Activated CD4-positive, alpha-beta T cell treated with anti-CD3 and anti-CD28 coated beads, Interleukin-2, amount 50 U/mL, for 4 hours (primary cell): ENCODE measurements around the gene PTPN9.
"Not testable (repeated sequence)": the region's sequence is repeated elsewhere in the genome, so short reads cannot be mapped to it uniquely, and the experiment has no call there.

Source experiments
- DNase-seq, 2 experiments: peaks; one replicate each; pipeline ENCODE4 v3.0.0-alpha.2; 2020

Gene PTPN9

GRCh38 chr15:75578948-75579920 is at the start of gene PTPN9:
PTPN9 (minus strand) TSS chr15:75579315; CDS start chr15:75578776, 539 bp downstream.
- DNase-seq, result peak; percentile 61 to 62

- DNase-seq, result peak; percentile 93
Measured at GRCh38 chr15:75625542-75626347, 46.6 kb upstream of the PTPN9 start, which contains the start of gene SNUPN. SNUPN (minus strand) TSS chr15:75625725; CDS start chr15:75621051, 4,674 bp downstream.

GRCh38 chr15:75622505-75622904 is 43.4 kb upstream of the PTPN9 start:
- DNase-seq, result no peak

GRCh38 chr15:75620841-75621391 is 41.8 kb upstream of the PTPN9 start:
- DNase-seq, result no peak

GRCh38 chr15:75620058-75620820 is 41.1 kb upstream of the PTPN9 start:
- no peak for DNase-seq

GRCh38 chr15:75616766-75617165 is 37.7 kb upstream of the PTPN9 start:
- no peak for DNase-seq

- no peak for DNase-seq
Measured at GRCh38 chr15:75606711-75607699, 27.9 kb upstream of the PTPN9 start.

GRCh38 chr15:75606026-75606425 is 26.9 kb upstream of the PTPN9 start:
- DNase-seq, result no peak

GRCh38 chr15:75599401-75599800 is 20.3 kb upstream of the PTPN9 start:
- no peak for DNase-seq

- DNase-seq, result no peak
Measured at GRCh38 chr15:75598361-75598760, 19.2 kb upstream of the PTPN9 start.

GRCh38 chr15:75597667-75598341 is 18.7 kb upstream of the PTPN9 start:
- DNase-seq, result peak; percentile 27 to 39

- DNase-seq, result no peak
Measured at GRCh38 chr15:75596703-75597345, 17.7 kb upstream of the PTPN9 start.

GRCh38 chr15:75594276-75594675 is 15.2 kb upstream of the PTPN9 start:
- no peak for DNase-seq

GRCh38 chr15:75591655-75592364 is 12.7 kb upstream of the PTPN9 start:
- DNase-seq, result no peak

- no peak for DNase-seq
Measured at GRCh38 chr15:75590239-75590638, 11.1 kb upstream of the PTPN9 start.

- DNase-seq, result no peak
Measured at GRCh38 chr15:75589071-75589470, 10.0 kb upstream of the PTPN9 start.

GRCh38 chr15:75586422-75586821 is 7.3 kb upstream of the PTPN9 start:
- not testable (repeated sequence) for DNase-seq

GRCh38 chr15:75584121-75584520 is 5.0 kb upstream of the PTPN9 start:
- no peak for DNase-seq

GRCh38 chr15:75583701-75584100 is 4.6 kb upstream of the PTPN9 start:
- no peak for DNase-seq
